HG03442 (cell line): ENCODE measurements around the gene TFF3.

Experiments
- ATAC-seq: cut with Tn5 transposase; IDR thresholded peaks from one replicate; pipeline ENCODE4 v1.9.1; 2021; ENCODE audit warnings: mild to moderate bottlenecking, moderate library complexity; ENCODE audit not compliant: unreplicated experiment

The TFF3 gene

DNA sequence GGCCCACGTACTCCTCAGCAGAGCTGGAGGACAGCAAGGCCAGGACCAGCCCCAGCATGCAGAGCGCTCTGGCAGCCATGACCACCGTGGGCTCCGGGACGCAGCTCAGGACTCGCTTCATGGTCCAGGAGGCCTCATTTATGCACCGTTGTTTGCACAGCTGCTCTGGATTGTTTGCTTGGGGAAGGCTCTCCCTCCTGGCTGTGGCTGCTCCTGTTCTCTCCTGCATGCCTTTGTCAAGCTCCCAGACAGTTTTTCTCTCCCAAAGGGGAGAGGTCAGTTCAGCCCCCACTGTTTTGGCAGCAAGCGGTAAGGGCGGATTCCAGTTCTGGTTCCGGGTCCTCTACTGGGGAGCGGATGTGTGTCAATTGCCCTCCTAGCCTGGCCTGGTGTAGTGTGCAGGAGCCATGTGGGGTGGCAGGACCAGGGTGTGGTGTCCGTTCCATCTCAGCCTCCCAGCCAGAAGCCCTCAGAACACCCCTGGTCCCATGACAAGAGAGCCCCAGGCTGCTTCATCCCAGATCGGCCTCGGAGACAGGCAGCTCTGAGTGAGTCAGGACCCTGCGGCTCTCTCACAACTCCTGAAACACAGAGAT, at the start of gene TFF3:
Gene TFF3, minus strand, starts transcription at position 114 of the 596 bp plus-strand sequence. Its CDS starts 35 bp downstream, at position 79.
- ATAC-seq = no peak

GRCh38 chr21:42364304-42364865, 49.2 kb upstream of the TFF3 start:
- ATAC-seq = no peak

- ATAC-seq = no peak
Measured at GRCh38 chr21:42363312-42363711, 48.1 kb upstream of the TFF3 start.

DNA sequence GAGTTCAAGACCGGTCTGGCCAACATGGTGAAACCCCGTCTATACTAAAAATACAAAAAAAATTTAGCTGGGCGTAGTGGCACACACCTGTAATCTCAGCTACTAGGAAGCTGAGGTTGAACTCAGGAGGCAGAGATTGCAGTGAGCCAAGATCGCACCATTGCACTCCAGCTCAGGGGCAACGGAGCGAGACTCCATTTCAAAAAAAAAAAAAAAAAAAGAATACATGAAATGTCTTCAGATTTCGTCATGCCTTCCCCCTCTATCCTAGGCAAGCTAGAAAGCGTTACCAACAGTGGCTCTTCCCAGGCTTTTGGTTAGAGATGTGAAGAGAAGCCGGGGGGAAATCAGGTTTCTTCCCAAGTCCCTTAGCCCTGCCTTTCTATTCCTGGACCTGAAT, 47.5 kb upstream of the TFF3 start:
- ATAC-seq = no peak

DNA sequence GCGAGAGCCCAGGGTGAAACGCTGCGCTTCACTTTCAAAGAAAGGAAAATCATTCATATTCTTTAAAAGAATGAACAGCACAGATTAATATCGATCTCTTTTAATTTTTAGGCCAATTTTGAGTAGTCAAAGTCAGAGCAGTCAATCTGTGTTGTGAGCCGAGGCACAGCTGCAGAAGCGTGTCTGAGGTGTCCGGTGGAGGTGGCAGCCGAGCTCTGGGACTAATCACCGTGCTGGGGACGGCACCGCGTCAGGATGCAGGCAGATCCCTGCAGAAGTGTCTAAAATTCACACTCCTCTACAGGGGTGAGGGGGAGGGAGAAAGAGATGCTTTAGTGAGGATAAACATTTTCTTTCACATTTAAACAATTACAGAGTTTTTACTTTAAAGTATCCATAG, 47.0 kb upstream of the TFF3 start:
- ATAC-seq = no peak

DNA sequence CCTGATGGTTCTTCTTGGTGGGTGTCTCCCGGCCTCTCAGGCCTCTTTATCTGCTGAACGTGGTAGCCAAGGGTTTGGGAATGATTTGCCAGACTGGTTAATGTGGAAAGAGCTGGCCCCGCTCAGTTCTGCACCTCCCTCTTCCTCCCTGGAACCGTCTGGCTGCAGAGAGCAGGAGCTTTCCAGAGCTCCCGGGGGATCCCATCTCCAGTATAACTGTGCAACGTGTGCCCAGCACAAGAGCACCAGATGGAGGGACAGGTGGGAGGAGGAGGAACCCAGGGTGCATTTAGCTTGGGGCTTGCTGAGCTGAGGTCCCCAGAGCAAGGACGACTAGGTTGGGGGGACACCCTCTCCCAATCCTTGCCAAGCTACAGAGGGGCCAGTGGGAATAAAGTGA, 46.1 kb upstream of the TFF3 start:
- ATAC-seq = no peak

- ATAC-seq = no peak
Measured at GRCh38 chr21:42360317-42360716, 45.1 kb upstream of the TFF3 start.

- no peak for ATAC-seq
Measured at GRCh38 chr21:42358937-42359336, 43.7 kb upstream of the TFF3 start.

DNA sequence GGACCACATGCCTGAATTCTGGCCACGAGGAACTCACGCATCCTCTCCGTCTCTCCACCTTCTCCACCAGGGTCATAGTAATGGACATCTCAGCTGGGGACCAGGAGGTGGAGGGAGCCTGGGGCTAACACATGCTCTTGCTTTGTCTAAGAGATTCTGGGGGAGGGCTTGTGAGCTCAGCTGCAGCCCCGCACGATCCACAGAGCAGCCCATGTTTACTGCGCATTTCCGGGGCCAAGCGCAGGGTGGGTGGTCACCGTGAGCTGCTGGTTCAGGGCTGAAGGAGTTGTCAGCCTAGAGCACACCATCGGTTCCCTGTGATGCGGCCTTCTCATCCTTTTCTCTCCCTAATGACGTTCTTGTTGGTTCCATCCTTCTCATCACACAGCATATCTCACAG, 43.1 kb upstream of the TFF3 start:
- no peak for ATAC-seq

GRCh38 chr21:42357307-42357706, 42.1 kb upstream of the TFF3 start:
- no peak for ATAC-seq

GRCh38 chr21:42356650-42357049, 41.4 kb upstream of the TFF3 start:
- ATAC-seq = no peak

DNA sequence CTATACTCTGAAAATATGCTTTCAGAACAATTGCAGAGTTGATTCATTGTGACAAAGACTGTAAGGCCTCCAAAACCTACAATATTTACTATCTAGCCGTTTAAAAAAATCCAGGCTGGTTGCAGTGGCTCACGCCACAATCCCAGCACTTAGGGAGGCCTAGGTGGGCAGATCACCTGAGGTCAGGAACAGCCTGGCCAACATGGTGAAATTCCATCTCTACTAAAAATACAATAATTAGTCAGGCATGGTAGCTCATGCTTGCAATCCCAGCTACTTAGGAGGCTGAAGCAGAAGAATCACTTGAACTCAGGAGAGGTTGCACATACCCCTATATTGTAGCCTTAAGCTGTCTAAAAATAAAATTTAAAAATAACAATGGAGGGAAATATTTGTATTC, 40.8 kb upstream of the TFF3 start:
- no peak for ATAC-seq

DNA sequence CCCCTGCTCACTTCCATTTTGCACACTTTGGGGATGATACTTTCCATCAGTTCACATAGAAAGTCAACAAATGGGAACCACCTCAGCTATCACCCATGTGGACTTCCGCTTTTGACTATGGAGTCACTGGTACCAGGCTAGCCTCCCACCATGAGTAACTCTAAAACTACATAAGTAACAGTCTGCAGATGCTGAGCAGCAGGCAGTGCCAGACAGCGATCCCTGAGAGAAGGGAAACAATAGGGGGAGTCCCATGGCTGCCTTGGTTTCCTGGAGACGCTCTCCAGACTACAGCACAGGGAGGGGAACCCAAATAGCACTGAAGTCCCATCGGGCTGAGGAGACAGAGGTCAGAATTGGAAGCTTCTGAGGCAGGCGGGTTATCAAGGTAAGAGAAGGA, 38.4 kb upstream of the TFF3 start:
- ATAC-seq = no peak

DNA sequence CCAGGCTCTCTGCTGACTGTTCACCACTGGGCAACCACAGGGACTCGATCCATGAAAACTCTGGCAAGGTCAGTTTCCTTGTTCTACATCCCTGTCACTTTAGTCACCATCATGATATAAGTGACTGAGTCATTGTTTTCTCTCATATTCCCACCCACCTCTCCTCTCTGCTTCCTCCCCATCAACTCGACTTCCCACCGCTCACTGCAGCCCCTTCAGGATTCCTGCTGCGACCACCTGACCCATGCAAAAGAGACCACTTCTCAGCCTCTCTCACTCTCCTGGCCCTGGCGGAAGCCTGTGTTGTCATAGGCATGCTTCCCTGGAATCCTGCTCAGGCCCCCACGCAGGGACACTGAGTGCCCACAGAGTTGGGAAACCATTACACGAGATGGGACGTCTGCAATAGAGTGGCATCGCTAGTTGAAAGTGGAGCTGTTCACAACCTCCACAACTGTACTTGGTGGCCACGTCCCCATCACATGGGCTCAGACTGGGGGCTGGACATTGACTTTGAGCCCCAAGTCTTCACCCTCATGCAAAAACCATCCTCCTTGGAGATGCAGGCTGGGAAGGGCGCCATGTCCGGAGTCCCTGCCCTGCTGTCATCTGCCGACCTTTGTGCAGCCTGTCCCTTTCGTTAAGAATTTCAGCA, 37.4 kb upstream of the TFF3 start:
- no peak for ATAC-seq

GRCh38 chr21:42351626-42352440, 36.6 kb upstream of the TFF3 start:
- no peak for ATAC-seq

DNA sequence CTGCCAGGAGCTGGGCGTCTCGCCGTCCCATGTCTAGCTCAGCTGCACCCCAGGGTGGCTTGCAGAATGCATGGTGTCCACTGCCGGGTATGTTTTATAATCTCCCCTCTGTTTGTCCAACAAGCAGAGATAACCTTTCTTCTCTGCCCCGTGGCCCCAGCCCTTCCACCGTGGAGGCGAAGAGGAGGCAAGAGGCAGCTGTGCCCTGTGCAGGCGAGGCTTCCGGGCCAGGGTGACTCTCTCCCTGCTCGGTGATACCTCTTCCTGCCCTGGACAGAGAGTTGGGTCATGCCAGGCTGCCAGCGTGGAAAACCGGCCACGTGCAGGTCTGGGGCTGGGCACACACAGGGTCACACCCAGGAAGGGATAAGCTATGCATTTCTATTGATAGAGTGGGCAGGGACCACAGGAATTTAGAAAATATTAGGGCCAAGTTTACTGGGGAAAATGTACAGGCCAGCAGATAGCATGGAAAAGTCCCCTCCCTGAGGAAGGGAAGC, 35.8 kb upstream of the TFF3 start, which contains the start of gene TFF2:
Gene TFF2, minus strand, starts transcription at position 68 of the 500 bp plus-strand sequence. Its CDS starts 37 bp downstream, at position 31.
- ATAC-seq = no peak

DNA sequence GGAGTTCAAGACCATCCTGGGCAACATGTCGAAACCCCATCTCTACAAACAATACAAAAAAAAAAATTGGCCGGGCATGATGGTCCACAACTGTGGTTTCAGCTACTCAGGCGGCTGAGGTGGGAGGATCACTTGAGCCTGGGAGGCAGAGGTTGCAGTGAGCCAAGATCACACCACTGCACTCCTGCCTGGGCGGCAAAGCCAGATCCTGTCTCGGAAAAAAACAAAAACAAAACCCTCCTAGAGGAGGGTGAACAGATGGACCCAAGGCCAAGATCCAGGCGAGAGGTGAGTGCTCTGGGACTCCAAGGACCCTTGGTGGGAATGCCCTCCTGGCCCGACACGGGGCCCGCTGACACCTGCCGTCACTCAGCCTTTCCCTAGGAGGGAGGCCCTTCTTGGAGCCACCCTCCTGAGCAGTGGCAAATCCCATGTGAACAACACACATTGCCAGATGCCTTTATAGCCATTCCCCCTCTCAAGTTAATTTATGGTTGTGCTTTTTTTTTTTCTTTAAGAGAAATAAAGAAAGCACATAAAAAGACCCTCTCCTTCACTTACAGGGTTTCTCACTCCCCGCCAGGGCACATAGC, 35.2 kb upstream of the TFF3 start:
- ATAC-seq = no peak

DNA sequence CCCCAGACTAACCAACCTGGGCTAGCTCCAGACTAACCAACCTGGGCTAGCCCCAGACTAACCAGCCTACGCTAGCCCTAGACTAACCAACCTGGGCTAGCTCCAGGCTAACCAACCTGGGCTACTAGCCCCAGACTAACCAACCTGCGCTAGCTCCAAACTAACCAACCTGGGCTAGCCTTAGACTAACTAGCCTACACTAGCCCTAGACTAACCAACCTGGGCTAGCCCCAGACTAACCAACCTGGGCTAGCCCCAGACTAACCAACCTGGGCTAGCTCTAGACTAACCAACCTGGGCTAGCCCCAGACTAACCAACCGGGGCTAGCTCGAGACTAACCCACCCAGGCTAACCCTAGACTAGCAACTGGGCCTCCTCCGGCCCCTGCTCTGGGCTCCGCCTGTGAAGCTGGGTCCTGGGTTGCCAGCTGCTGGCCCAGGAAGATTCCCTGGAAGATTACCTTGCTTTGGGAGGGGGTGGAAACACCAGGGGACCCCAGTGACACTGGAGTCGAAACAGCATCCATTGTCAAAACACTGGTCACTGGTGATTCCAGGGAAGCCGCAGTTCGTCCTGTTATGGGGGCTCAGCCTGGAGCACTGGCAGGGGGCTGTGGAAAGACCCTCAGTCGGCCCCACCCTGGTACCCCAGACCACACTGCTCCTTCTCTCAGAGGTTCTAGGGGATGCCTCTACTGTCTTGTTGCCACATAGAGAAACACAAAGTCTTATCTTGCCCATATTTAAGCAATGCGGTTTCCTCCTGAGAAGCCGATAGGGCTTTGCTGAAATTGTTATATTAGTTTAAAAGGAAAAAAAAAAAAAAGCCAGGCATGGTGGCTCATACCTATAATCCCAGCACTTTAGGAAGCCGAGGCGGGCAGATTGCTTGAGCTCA, 34.5 kb upstream of the TFF3 start:
- ATAC-seq = no peak

DNA sequence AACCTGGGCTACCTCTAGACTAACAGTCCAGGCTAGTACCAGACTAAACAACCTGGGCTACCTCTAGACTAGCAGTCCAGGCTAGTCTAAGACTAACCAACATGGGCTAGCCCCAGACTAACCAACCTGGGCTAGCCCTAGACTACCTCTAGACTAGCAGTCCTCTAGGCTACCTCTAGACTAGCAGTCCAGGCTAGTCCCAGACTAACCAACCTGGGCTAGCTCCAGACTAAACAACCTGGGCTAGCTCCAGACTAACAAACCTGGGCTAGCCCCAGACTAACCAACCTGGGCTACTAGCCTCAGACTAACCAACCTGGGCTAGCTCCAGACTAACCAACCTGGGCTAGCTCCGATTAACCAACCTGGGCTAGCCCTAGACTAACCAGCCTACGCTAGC, 33.6 kb upstream of the TFF3 start:
- no peak for ATAC-seq
